Bone marrow (tissue), 2 donors: ENCODE measurements around the gene SALL1.

Experiments
- DNase-seq, 2 donors: peaks; one replicate each; lab custom pipeline; 2025; lab: John Stamatoyannopoulos, UW

SALL1 gene

GRCh38 chr16:51111759-51112158, 39.3 kb downstream of the SALL1 start:
- DNase-seq = no peak

- no peak for DNase-seq
These were observed 40.3 kb downstream of the SALL1 start for GRCh38 chr16:51110700-51111157.

GRCh38 chr16:51109173-51109572, 41.9 kb downstream of the SALL1 start:
- DNase-seq = no peak

GRCh38 chr16:51107742-51108141, 43.3 kb downstream of the SALL1 start:
- no peak for DNase-seq

- DNase-seq = no peak
These were observed 44.5 kb downstream of the SALL1 start for GRCh38 chr16:51106535-51106934.

GRCh38 chr16:51103590-51103989, 47.5 kb downstream of the SALL1 start:
- no peak for DNase-seq

- no peak for DNase-seq
These were observed 53.3 kb downstream of the SALL1 start for GRCh38 chr16:51097729-51098128.

- DNase-seq = no peak
These were observed 55.0 kb downstream of the SALL1 start for GRCh38 chr16:51095890-51096626.

- DNase-seq = no peak
These were observed 55.8 kb downstream of the SALL1 start for GRCh38 chr16:51095084-51095881.

- no peak for DNase-seq
These were observed 57.3 kb downstream of the SALL1 start for GRCh38 chr16:51093726-51094280.
